ENCODE data around the gene CFAP299. TPM values are rescaled to one million over a fixed set of nuclear protein-coding genes. Genes with fewer than 3 reads are reported as not detected.

CFAP299 gene
- total RNA-seq, 4 donors from 2014 or later: 5.1 TPM; not detected in 3

- Histone ChIP-seq H3K27me3 (no peaks in the 10 kb centered on the region), H3K4me1 (peaks cover 0 to 5% (median 0%) of the 10 kb centered on the region in 3 donors), H3K4me3 (no peak overlapping the region), H3K9me3 (no peaks in the 10 kb centered on the region), H3K36me3 (no peaks in the 10 kb centered on the region), H3K27ac (no peak overlapping the region)
- WGBS, 2 donors (ENCODE audit: low coverage in 1 of 2): 61 to 93% methylated on average over 3 of the region's 4 CpGs
- no peak for TF ChIP-seq POLR2AphosphoS5 (IDR thresholded peaks at IDR 0.05)
- no peak for TF ChIP-seq POLR2A (IDR thresholded peaks at IDR 0.05)
- TF ChIP-seq CTCF (IDR thresholded peaks at IDR 0.05): no peak
- TF ChIP-seq EP300 (IDR thresholded peaks at IDR 0.05): no peak
- ATAC-seq: no peak
These were observed 33.6 kb upstream of the CFAP299 start for GRCh38 chr4:80301884-80302283.

GRCh38 chr4:80302616-80303223 lies 32.8 kb upstream of the CFAP299 start:
- WGBS, 2 donors (ENCODE audit: low coverage in 1 of 2): 97% methylated on average over 4 of the region's 26 CpGs; no CpG with 5 or more reads in 1 of the 2 donors
- Histone ChIP-seq H3K9me3 (no peaks in the 10 kb centered on the region), H3K36me3 (no peaks in the 10 kb centered on the region), H3K27ac (no peak overlapping the region), H3K27me3 (no peaks in the 10 kb centered on the region), H3K4me3 (no peak overlapping the region), H3K4me1 (peaks cover under 1 to 14% (median 6%) of the 10 kb centered on the region in 3 donors)
- no peak for ATAC-seq
- TF ChIP-seq EP300 (IDR thresholded peaks at IDR 0.05) (no peak), POLR2AphosphoS5 (IDR thresholded peaks at IDR 0.05) (no peak), POLR2A (IDR thresholded peaks at IDR 0.05) (no peak), CTCF (IDR thresholded peaks at IDR 0.05) (no peak)

GRCh38 chr4:80305466-80305865 lies 30.1 kb upstream of the CFAP299 start:
- no peak for TF ChIP-seq POLR2AphosphoS5 (IDR thresholded peaks at IDR 0.05)
- TF ChIP-seq EP300 (IDR thresholded peaks at IDR 0.05): no peak
- ATAC-seq: no peak
- H3K4me1 ChIP-seq: peaks cover 6 to 26% (median 6%) of the 10 kb centered on the region in 3 donors
- H3K27me3 ChIP-seq: no peaks in the 10 kb centered on the region
- no peak overlapping the region for H3K4me3 ChIP-seq
- H3K27ac ChIP-seq: no peak overlapping the region
- H3K9me3 ChIP-seq: no peaks in the 10 kb centered on the region
- H3K36me3 ChIP-seq: no peaks in the 10 kb centered on the region
- WGBS, 2 donors (ENCODE audit: low coverage in 1 of 2): 63 to 65% methylated on average over 3 of the region's 3 CpGs

- 68 to 80% methylated on average over 2 of the region's 2 CpGs for WGBS, 2 donors (ENCODE audit: low coverage in 1 of 2)
- H3K27ac ChIP-seq: no peak overlapping the region
These were observed 29.3 kb upstream of the CFAP299 start for GRCh38 chr4:80306260-80306659.

GRCh38 chr4:80307183-80307735 lies 28.3 kb upstream of the CFAP299 start:
- TF ChIP-seq CTCF (IDR thresholded peaks at IDR 0.05) (peak in 1 of 4 experiments; percentile 15), EP300 (IDR thresholded peaks at IDR 0.05) (no peak), POLR2AphosphoS5 (IDR thresholded peaks at IDR 0.05) (peak; percentile 81)
- Histone ChIP-seq H3K36me3 (no peaks in the 10 kb centered on the region), H3K4me1 (peaks cover 6 to 26% (median 6%) of the 10 kb centered on the region in 3 donors), H3K9me3 (no peaks in the 10 kb centered on the region), H3K4me3 (peak overlapping the region; percentile 5 to 16), H3K27me3 (no peaks in the 10 kb centered on the region), H3K27ac (peak overlapping the region; percentile 70 to 79 (median 75))
- ATAC-seq: peak; percentile 12
- WGBS, 2 donors (ENCODE audit: low coverage in 1 of 2): 9 to 19% methylated on average over 1 of the region's 1 CpG

More at GRCh38 chr4:80306260-80306659, 29.3 kb upstream of the CFAP299 start:
- no peak overlapping the region for H3K4me3 ChIP-seq
- no peak for ATAC-seq
- peaks cover 6 to 26% (median 6%) of the 10 kb centered on the region in 3 donors for H3K4me1 ChIP-seq
- H3K36me3 ChIP-seq: no peaks in the 10 kb centered on the region
- no peaks in the 10 kb centered on the region for H3K9me3 ChIP-seq
- no peaks in the 10 kb centered on the region for H3K27me3 ChIP-seq
- TF ChIP-seq CTCF (IDR thresholded peaks at IDR 0.05) (no peak), POLR2A (IDR thresholded peaks at IDR 0.05) (no peak), EP300 (IDR thresholded peaks at IDR 0.05) (no peak), POLR2AphosphoS5 (IDR thresholded peaks at IDR 0.05) (no peak)

All from gastroesophageal sphincter (tissue), 4 donors.